GM18907 (cell line): Measurements from ENCODE around the gene CCDC112.
"Not testable (repeated sequence)": the region's sequence is repeated elsewhere in the genome, so short reads cannot be mapped to it uniquely, and the experiment has no call there.

Source experiments
- ATAC-seq: cut with Tn5 transposase; IDR thresholded peaks from one replicate; pipeline ENCODE4 v1.9.1; 2021; ENCODE audit warnings: mild to moderate bottlenecking, moderate library complexity; ENCODE audit not compliant: unreplicated experiment

CCDC112 gene, protein sequence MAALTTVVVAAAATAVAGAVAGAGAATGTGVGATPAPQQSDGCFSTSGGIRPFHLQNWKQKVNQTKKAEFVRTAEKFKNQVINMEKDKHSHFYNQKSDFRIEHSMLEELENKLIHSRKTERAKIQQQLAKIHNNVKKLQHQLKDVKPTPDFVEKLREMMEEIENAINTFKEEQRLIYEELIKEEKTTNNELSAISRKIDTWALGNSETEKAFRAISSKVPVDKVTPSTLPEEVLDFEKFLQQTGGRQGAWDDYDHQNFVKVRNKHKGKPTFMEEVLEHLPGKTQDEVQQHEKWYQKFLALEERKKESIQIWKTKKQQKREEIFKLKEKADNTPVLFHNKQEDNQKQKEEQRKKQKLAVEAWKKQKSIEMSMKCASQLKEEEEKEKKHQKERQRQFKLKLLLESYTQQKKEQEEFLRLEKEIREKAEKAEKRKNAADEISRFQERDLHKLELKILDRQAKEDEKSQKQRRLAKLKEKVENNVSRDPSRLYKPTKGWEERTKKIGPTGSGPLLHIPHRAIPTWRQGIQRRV

DNA sequence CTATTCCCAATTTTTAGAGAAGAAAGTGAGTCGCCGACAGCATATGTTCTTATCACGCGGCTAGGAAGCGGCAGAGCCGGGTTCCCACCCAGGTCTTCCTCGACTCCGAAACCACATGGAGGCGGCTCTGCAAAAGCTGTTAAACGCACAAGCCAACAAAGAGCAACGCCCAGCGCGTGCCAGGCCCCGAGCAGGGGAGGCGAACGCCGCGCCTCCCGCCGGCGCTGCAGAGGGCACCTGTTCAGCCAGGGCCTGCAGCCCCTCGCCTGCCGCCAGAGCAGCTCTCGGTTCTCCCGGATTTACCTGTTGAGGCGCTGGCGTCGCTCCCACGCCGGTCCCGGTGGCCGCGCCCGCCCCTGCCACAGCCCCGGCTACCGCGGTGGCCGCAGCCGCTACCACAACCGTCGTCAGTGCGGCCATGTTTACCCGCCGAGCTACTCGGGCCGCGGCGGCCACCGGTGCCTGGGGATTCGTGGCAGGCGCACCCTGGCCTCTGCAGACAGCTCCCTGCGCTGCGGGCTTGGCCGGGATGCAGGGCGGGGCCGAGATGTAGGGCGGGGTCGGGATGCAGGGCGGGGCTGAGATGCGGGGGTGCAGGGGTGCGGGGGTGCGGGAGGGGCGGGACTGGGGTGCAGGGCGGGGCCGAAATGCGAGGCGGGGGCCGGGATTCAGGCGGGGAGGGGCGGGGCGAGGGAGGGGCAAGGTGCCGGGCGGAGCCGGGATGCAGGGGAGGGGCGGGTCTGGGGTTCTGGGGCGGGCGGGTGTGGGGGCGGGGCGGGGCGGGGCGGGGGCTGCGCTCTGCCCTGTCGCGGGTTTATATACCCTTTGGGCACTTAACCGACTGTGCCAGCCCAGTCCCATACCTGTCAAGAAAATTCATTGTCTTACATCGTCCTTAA is at the start of gene CCDC112:
TSS of gene CCDC112 (minus strand) at position 531 of the 899 bp plus-strand sequence. CDS start at position 420, 111 bp downstream.
- peak; percentile 81 for ATAC-seq

DNA sequence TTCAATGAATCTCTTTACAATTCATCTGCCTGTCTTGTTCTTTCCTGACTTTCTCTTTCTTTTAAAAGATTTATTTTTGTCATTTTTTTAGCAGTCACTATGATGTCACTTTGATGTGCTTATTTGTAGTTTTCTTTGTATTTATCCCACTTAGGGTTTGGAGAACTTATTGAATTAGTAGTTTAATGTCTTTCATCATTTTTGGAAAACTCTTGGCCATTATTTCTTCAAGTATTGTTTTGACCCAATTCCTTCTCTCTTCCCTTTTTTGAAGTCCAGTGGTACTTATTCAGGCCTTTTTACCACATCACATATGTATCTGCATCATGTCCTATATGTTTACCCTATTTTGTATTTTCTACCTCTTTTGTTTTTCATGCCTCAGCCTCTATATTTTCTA is 48.9 kb upstream of the CCDC112 start:
- ATAC-seq = no peak

DNA sequence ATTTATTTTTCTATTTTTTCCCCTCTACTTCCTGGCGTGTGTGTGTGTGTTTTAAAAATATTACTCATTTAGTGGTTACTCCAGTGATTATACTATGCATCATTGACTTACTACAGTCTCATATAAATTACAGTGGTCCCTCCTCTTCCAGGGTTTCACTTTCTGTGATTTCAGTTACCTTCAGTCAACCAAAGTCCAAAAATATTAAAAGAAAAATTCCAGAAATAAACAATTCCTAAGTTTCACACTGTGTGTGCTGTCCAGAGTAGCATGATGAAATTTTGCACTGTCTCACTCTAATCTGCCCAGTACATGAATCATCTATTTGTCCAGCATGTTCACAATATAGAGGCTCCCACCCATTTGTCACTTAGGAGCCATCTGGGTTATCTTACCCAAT is 47.4 kb upstream of the CCDC112 start:
- no peak for ATAC-seq

DNA sequence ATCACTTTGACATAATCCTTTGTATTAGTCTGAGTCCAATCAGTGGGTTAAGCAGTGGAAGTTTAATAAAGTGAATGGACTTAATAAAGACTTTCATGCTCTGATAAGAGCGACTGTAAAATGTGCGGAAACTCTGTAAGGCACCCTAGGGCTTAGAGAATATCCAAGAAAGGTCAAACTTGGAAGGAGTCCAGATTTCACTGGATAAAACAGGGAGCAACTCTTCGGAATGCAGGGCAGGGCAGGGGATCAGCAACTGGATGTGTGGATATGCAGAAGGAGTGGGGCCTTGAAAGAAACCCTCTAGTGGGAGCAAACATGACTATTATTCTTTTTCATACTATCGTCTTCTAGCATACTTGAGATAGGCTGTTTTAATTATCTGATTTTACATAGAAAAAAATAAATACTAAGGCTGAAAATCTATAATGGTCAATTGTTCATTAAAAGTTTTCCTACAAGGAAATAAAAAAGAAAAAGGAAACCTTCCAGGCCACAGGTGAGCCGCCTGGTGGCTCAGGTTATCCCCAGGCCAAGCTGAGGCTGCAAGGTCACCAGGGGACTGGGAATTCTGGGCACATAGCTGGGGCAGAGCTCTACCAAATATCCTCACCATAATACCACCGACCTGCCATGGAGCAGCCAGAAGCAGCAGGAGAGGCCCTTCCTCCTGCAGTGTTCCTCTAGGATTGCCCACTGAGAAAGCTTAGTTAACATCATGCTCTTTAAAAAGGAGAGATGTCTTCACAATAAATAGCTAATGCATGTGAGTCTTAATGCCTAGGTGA is 46.3 kb upstream of the CCDC112 start:
- ATAC-seq = no peak

DNA sequence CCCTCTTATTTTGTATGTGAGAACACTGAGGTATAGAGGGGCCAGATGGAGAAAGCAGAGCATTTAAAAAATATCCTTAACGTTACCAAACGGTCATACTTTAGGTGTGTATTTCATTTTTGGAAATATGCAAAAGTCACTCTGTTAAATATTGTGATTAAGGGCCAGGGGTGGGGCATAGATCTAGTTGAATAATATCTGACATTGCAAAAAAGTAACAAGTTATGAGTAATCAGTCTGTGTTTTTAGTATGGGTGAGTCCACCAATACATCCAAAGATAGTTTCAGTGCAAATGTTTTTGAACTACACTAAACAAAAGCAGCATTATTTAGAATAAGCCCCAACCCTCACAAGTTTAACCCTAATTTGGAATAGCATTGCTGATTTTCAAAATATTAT is 45.3 kb upstream of the CCDC112 start:
- no peak for ATAC-seq

DNA sequence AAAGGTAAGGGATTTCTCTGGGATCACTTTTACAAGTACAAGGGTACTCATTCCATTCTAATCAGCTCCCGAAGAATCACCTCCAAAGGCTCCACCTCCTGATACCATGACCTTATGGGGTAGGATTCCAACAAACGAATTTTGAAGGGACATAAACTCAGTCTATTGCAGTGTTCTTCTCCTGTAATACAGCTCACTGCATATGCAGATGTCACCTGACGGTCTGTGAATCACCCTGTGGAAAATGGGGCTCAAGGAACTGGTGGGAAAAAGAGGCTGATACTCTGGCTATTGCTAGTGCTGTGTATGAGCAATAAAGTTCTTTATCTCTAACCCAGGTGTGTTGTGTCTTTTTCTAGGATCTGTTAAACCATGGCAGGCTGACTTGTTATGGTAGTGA is 42.4 kb upstream of the CCDC112 start:
- no peak for ATAC-seq

DNA sequence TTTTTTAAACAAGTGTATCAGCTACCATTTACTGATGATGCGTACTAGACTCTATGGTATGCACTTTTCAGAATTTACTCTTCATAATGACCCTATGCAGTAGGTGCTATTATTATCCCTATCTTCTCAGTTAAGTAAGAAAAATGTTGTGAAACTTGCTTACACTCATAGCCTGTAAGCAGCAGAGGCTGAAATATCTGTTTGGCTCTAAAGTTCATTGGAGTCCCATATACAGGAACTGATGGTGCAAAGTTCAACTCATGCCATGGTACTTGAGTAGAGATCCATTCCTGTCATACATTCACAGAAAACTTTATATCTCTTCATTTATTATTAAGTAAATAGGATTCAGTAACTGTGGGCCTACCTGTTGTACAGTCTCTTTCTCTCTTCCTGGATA is 41.4 kb upstream of the CCDC112 start:
- no peak for ATAC-seq

DNA sequence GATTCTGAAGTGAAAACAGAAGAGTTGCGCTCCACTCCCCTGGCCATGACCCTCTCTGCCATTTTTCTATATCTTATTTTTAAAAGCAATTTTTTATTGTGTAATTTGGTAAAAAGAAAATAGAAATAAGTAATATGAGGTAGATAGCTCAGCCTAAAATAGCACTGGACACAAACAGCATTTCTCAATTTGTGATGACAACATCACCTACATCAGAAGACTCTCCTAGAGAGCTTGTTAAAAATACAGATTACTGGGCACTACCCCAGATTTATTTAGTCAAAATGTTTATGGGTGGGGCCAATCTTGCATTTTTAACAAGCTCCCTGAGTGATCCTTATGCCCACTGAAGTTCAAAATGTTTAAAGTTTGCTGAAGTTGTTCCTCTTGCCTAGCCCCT is 40.5 kb upstream of the CCDC112 start:
- no peak for ATAC-seq

DNA sequence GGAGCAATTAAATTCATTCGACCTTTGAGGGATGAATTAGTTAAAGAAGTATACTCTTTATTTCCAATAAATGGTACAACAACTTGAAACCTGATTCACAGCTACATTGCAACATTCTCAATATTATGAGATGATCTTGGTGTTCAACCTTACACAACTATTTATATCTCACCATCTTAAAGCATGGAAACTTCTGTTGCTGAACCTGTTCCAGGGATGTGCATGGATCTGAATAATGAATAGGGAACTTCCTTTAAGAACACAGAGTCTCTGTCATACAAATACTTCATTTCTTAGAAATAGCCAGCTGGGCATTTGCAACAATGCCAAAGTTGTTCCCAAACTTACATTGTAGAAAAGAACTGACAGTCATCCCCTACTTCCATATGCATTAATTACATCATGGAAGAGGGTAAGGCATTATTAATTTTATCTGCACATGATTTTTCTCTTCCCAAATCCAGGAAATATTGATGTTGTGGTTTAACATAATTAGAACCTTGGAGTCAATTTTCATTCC is 39.8 kb upstream of the CCDC112 start:
- no peak for ATAC-seq

DNA sequence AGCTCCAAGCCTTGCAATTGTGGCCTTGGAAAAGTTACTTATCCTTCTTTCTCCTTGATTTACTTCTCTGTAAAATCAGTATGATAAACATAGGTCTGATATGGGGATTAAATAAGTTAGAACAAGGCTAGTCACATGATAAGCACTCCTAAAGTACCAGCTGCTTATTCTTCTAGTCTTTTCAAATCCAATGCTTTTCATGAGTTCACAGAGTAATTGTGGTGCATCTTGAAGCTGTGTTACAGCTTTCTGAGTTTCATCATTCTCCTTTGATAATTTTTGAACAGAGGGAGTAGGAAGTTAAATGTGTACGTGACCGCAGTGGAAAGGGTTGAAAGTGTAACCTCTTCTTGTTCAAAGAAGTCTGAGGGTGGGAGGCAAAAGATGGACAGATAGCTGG is 38.8 kb upstream of the CCDC112 start:
- ATAC-seq = no peak

DNA sequence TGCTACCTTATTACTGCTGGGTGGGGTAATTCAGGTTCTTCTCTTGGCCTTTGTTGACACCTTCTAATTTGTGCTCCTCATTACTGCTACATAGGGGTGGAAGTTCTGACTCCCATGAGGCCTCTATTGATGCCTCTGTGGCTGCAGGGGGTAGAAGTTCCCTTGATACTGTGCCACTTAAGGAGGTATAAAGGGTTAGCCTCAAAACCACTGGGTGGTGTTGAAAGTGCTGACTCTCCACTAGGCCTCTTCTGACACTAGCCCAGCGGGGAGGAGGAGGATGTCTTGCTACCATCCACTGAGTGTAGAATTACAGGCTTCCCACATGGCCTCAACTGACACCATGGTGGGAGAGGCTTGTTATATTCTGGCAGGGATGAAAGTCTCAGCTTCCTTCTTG is 36.7 kb upstream of the CCDC112 start:
- ATAC-seq = peak; percentile 69

DNA sequence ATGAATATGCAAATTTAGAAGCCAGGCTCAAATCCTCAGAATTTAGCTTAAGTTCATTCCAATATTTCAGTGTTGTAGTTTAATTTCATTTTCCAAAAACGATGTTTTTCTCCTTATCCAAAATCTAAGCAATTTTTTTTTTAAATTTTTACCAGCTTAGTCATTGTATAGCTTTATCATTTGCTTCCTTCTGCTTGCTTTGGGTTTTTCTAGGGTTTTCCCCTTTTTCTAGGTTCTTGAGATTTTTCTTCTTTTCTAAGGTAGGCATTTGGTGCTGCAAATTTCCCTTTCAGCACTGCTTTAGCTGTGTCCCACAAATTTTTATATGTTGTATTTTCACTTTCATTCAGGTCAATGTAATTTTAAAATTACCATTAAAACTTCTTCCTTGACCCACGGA is 34.4 kb upstream of the CCDC112 start:
- ATAC-seq = peak; percentile 38

DNA sequence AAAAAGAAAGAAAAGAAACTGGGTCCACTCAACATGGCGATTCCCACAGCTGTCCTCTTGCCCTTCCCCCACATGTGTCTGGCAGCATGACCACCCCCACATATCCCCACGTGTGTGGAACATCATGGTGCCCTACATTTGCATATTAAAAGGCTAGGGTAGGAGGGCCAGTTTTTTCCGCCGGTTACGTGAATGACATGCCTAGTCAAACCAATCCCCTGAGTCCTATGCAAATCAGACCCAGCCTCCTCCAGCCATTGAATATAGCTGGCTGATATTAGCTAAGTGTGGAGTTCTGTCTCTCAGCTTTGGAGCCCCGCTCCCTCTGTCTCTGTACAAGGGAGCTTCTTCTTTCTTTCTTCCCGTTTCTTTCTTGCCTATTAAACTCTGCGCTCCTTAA is 33.0 kb upstream of the CCDC112 start:
- ATAC-seq = no peak

DNA sequence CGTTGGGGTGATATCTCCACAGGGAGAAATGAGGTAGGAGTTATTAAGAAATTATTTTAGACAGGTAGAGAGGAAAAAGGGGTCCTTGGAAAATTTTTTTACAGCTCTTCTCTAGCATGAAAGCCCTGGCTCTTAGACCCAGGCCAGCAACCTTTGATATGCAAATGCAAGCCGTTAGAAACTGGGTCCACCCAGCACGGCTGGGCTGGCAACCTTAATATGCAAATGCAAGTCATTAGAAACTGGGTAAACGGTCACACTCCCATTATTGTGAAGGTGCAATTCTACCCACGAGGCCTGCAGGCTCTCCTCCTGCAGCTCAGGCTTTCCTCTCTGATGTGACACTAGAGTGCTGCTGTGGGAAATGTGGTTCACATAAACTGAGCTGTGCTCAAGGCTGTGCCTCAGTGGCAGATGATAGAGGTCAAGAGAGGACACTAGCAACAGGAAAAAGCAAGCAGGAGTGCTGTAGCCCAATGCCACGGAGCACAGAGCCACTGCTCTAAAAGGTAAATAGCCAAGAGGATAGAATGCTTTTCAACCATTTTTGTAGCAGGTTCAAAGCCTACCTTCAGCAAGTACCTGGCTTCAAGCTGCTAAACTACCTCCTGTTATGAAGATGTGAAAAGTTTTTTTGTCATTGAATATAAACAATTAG is 32.3 kb upstream of the CCDC112 start:
- not testable (repeated sequence) for ATAC-seq

DNA sequence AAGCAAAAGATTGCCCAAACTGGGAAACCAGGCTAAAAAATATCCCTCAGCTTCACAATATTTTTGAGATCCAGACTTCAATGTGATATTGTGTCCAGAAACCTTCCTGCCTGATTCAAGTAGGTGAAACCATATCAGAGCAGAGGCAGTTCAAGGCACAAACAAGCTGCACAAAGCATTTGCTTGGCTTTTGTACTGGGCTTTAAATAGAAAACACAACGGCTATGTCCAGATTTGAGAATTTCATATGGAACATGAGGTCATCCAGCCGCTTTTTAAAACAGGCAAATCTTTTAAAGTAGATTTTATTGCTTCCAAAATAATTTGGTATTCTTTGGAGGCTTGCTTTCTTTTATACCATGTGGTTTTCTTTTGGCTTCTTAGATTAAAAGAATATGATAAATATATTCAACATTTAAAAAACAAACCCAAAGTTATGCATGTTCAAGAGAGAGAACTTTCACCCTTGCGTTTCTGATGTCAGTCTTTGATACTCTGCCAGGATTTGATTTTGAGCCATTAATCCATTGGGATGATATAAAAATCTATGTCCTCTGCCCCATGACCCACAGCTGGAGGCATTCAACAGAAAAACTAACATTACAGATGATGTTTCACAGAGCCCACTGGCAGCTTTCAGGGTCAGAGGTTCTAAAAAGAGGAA is 29.0 kb upstream of the CCDC112 start:
- ATAC-seq = no peak

DNA sequence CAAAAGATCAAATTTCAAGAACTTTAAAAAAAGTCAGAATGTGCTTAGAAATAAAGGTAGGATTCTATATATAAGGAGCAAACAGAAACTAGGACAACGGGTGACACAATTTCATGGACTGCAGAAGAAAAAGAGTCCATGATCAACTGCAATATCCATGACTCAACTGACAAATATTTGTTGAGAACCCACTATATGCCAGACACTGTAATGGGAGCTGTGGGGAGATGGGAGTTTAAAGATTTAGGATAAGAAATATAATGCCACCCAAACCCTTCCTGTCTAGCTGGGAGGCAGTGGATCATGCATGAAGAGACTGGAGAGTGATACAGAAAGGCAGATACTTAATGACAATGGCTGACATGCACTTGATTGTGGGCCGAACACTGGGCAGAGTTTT is 27.6 kb upstream of the CCDC112 start:
- ATAC-seq = no peak

DNA sequence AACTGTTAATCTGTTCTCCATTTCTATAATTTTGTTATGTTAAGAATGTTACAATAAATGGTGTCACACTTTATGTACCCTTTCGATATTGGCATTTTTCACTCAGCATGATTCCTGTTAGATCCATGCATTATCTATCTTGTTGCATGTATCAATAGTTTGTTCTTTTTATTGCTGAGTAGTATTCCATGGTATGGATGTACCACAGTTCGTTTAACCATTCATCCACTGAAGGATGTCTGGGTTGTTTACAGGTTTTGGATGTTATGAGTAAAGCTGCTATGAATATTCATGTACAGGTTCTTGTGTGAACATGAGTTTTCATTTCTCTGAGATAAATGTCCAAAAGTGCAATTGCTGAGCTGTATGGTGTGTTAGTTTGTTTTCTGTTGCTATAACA is 26.3 kb upstream of the CCDC112 start:
- ATAC-seq = no peak

DNA sequence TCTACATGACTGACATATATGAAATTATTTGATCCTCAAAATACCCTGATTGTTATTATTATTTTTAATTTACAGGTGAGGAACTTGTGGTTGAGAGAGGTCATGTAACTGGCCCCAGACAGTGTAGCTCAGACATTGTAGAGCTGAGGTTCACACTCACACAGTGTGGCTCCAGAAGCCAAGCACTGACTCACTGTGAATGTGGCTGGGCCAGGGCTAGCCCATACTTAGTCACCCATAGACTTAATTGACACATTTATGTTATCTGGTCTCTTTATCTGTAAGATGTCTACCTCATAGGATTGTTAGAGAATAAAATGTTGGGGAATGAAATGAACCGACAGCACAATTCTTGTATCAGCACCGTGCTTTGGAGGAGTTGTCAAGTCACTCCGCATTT is 24.9 kb upstream of the CCDC112 start:
- ATAC-seq = no peak

DNA sequence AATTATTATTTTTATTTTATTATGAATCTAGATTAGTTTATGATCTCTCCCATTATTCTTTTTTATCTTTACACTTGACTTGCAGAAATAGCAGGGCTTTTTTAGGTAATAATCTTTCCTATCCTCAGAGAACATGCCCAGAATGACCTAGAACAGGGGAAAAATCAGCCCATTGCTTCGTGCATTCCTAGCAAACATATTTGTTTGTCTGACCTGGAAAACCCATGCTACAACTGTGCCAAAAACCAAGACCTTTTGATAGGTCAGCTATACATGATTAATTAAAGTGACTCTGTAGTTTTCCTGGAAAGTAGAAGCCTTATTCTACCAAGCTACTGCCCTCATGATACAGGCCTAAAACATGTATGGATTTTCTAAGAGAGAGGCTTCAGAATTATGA is 24.1 kb upstream of the CCDC112 start:
- no peak for ATAC-seq

DNA sequence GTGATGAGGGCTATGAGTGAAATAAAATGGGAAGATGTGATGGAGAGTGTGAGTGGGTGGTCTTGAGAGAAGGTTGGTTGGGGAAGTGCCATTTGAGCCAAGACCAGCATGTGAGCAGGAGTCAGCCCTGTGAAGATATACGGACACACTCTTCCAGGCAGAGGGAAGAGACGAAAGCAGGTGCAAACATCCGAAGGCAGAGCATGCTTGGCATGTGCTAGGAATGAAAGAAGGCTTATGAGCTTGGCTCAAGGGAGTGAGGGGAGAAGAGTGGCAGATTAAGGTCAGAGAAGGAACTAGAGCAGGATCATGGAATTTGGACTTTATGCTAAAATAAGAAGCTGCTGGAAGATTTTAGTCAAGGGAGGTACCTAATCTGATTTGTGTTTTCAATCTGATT is 23.6 kb upstream of the CCDC112 start:
- no peak for ATAC-seq
